GM19467 (cell line): ENCODE measurements around the gene TSPEAR.
"Not testable (repeated sequence)": the region's sequence is repeated elsewhere in the genome, so short reads cannot be mapped to it uniquely, and the experiment has no call there.

ENCODE experiments used
- ATAC-seq: cut with Tn5 transposase; IDR thresholded peaks from one replicate; pipeline ENCODE4 v1.9.1; 2021; ENCODE audit warnings: mild to moderate bottlenecking, moderate library complexity; ENCODE audit not compliant: unreplicated experiment

TSPEAR gene

GRCh38 chr21:44556879-44557278, 154.5 kb downstream of the TSPEAR start:
- ATAC-seq, result no peak

- ATAC-seq, result no peak
These were observed 156.0 kb downstream of the TSPEAR start for GRCh38 chr21:44555200-44555875.

DNA sequence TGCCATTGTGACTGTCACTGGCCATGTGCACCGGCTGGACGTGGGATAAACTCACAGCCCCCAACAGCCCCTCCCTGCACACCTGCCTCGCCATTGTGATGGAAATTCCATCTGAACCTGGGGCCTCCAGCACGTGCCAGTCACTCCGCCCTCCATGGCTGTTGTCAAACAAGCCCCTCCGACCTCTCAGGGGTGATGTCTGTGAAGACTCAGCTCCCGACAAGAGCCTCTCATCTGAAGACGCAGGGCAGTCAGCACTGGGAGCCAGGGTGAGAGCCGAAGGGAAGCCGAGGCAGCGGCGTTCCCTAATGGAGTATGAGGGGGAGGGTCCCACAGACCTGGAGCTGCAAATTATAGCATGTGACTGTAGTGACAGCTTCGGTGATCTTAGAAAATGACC, 158.7 kb downstream of the TSPEAR start:
- no peak for ATAC-seq

DNA sequence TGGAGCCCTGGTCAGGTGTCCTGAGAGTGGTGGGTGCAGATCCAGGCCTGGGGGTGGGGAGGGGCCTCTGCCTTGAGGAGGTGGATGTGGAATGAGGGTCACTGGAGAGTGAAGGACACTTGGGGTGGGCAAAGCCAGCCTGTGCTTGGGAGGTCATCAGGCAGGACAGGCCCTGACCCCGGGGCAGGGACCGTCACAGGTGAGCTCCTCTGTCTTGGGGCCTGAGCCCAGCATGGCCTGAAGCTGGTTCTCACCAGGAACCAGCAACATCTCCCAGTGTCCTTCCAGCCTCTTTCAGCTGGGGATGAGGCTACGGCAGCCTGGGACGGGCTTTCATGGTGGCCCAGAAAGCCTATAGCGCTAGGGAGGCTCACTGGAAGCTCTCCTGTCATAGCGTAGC, 159.2 kb downstream of the TSPEAR start:
- ATAC-seq, result no peak

DNA sequence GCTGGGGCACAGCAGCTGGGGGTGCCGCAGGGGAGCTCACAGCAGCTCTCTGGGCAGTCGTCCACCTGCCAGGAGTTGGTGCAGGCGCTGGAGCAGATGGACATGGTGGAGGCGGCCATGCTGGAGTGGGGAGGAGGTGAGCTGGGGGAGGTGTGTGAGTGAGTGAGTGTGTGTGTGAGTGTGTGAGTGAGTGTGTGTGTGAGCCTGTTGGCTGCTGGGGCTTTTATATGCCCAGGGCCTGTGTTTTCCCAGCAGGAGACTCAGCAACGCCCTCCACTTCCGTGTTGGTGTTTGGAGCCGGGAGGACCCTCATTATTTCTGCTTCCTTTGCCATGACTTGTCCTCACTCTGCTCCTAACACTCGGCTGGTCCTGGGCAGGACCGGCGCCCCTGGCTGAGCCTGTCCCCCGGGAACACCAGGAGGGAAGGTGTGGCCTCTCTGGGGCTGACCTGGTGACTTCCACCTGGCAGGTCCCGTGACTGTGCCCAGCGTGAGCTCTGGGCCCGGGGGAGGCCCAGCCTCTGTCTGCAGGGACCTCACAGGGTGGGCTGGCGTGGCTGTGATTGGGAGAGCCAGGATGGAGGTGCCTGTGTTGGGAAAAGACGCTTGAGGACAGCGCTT, 159.9 kb downstream of the TSPEAR start, which contains the start of gene KRTAP10-2:
KRTAP10-2 (minus strand) TSS at position 166 of the 622 bp plus-strand sequence; CDS start at position 119, 47 bp downstream.
- ATAC-seq, result no peak

DNA sequence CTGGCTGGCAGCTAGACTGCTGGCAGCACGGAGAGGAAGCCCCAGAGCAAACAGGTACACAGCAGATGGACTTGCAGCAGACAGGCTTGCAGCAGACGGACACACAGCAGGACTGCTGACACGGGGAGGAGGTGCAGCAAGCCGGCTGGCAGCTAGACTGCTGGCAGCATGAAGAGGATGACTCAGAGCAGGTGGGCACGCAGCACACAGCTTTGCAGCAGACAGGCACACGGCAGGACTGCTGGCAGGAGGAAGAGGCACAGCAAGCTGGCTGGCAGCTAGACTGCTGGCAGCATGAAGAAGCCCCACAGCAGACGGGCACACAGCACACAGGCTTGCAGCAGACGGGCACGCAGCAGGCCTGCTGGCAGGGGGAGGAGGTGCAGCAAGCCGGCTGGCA, 160.6 kb downstream of the TSPEAR start:
- no peak for ATAC-seq

- not testable (repeated sequence) for ATAC-seq
These were observed 161.1 kb downstream of the TSPEAR start for GRCh38 chr21:44550285-44550684.

GRCh38 chr21:44549525-44550211, 161.7 kb downstream of the TSPEAR start:
- ATAC-seq, result no peak

DNA sequence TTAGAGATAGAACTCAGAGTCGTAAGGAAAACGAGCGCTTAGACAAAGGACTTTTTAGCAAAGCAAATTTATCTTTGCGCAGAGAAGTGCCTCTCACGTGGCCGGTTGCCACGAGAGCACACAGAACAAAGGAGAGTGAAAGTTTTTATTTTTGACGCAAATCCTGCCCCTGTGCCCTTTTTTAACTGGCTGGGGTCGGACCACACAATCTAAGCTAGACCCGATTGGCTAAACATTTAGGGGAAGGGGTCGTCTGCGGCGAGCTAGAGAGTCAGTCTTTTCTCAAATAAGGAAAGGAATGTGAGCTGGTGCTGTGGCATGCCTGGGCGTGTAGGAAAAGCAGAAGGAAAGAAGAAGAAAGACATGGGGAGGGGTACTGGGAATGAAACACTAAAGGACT, 162.4 kb downstream of the TSPEAR start:
- no peak for ATAC-seq

GRCh38 chr21:44548381-44548780, 163.0 kb downstream of the TSPEAR start:
- ATAC-seq, result no peak

GRCh38 chr21:44547656-44548331, 163.6 kb downstream of the TSPEAR start:
- no peak for ATAC-seq

DNA sequence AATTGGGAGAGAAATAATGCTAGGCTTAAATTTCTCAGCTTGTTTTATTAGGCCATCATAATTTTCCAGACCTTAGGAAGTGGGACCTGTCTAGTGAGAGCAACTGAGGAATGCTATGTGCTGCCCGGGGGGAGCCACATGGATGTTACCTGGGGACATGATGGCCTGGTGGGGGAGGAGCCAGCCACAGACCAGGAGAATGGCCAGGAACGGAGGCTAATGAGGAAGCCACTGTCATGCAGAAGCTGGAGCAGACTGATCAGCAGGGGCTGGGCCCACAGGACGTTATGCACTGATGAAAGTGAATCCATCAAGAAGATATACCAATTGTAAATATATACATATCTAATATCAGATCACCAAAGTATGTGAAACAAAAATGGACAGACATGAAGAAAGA, 166.8 kb downstream of the TSPEAR start:
- no peak for ATAC-seq

- ATAC-seq, result no peak
These were observed 168.7 kb downstream of the TSPEAR start for GRCh38 chr21:44542716-44543115.

GRCh38 chr21:44540741-44541288, 170.6 kb downstream of the TSPEAR start:
- no peak for ATAC-seq

GRCh38 chr21:44539991-44540666, 171.2 kb downstream of the TSPEAR start, which contains the start of gene KRTAP10-1:
Gene KRTAP10-1 (minus strand): TSS chr21:44540195. CDS start chr21:44540150, 45 bp downstream.
- ATAC-seq, result no peak

- ATAC-seq, result no peak
These were observed 172.3 kb downstream of the TSPEAR start for GRCh38 chr21:44539046-44539445.

DNA sequence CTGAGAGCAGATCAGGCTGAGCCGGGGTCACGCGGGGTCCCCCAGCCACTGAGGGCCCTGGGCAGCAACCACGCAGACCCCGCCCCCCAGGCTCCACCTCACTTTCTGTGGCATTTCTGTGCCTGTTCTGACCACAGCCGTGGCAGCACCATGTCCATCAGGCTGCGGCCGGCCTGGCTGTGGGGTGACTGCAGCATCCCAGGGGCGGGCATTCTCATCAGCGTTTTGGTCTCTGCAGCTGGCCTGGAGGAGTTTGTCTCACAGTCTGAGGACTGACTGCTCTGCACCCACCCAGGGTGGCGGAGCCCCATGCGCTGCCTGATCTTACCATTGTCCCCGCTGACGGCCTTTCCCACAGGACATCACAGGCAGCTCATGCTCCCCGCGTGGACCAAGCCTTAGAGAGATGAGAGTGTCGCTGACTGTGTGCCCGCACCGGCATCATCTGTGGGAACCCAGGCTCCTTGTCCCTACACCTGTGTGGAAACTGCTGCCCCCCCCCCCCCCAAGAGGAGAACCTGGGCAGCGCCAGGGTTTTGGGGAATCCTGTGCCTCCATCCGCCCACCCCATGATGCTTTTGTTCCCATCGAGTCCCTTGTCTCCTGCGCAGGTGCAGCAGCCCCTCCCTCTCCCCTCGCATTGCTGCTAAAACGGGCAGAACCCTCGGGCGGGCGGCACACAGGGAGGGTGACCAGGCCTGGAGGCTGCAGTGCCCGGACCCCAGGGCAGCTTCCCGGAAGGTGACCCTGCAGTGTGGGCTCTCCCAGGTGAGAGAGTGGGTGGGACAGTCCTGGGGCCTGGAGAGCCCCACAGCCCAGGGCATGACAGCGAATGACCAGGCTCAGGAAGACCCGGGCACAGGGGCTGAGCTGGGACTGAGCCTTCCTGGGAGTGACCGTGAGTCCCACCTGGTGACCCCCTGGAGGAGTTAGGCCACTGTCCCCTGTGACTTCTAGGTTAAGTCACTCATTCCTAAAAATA, 173.2 kb downstream of the TSPEAR start:
- ATAC-seq, result no peak

DNA sequence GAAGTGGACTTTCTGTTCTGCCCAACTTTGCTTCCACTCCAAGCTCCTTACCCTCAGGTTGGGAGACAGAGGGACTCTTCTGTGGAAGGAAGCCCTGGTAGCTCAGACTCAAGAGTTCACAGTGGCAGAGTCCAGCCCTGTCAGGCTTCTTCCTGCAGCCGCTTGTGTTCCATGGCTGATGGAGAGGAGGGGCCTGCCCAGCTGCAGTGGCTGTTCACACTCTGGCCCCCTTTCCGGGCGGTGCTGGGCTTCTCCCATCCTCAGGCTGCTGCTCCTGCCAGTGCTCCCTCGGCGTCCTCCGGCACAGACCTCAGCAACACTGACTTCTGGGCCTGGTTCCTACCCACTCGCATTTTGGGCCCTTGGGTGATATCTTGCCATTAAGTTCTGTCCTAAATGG, 175.4 kb downstream of the TSPEAR start:
- no peak for ATAC-seq

- ATAC-seq, result no peak
These were observed 176.7 kb downstream of the TSPEAR start for GRCh38 chr21:44534688-44535087.
